CD4-positive, alpha-beta T cell treated with Interleukin-6 at 100 ng/mL for 8 hours (primary cell): ENCODE measurements around the gene ZBTB38.

Experiments used
- DNase-seq: peaks from one replicate; pipeline ENCODE4 v3.0.0-alpha.2; 2020; ENCODE audit warnings: mixed read lengths, low spot score

ZBTB38 gene, protein sequence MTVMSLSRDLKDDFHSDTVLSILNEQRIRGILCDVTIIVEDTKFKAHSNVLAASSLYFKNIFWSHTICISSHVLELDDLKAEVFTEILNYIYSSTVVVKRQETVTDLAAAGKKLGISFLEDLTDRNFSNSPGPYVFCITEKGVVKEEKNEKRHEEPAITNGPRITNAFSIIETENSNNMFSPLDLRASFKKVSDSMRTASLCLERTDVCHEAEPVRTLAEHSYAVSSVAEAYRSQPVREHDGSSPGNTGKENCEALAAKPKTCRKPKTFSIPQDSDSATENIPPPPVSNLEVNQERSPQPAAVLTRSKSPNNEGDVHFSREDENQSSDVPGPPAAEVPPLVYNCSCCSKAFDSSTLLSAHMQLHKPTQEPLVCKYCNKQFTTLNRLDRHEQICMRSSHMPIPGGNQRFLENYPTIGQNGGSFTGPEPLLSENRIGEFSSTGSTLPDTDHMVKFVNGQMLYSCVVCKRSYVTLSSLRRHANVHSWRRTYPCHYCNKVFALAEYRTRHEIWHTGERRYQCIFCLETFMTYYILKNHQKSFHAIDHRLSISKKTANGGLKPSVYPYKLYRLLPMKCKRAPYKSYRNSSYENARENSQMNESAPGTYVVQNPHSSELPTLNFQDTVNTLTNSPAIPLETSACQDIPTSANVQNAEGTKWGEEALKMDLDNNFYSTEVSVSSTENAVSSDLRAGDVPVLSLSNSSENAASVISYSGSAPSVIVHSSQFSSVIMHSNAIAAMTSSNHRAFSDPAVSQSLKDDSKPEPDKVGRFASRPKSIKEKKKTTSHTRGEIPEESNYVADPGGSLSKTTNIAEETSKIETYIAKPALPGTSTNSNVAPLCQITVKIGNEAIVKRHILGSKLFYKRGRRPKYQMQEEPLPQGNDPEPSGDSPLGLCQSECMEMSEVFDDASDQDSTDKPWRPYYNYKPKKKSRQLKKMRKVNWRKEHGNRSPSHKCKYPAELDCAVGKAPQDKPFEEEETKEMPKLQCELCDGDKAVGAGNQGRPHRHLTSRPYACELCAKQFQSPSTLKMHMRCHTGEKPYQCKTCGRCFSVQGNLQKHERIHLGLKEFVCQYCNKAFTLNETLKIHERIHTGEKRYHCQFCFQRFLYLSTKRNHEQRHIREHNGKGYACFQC (N-terminal part only)

DNA sequence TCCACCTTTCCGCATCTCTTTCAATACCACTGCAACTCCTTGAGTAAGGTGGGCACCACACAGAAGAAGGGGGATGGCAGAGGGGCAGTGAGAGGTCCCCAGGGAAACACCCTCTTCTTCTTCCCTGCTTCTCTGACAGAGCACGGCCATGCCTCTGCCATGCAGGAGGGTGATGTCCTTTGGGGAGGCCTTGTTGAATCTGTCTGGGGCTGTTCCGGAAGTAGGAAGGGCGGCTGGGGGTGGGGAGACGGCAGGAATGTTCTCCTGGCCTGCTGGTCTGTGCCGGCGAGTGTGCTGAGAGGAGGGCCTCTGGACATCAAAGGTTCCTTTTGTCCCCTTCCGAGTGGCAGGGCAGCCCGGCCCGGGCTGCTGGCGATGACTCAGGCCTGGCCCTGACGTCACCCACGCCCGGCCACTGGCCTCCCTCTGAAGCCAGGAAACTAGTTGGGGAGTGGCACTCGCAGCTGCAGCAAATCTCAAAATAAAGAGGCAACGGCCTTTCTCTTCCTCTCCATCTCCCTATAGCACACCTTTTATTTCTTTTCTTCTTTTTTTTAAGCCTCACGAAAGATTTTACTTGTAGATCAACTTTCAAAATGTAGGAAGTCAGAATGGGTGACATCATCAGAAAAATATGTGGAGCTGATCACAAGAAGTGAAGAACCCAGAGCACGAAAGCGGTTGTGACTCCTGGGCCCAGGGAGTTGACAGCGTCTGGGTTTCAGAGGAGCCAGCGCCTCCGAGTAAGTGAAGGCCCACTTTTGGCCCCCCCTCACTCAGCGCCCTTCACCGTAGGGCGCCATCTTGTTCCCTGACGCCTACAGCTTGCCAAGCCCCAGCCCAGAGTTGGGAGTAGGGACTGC, at the start of gene ZBTB38:
Gene ZBTB38 (plus strand): TSS at position 443 of the 863 bp plus-strand sequence. CDS start 73,885 bp downstream, outside the sequence.
- no peak for DNase-seq

DNA sequence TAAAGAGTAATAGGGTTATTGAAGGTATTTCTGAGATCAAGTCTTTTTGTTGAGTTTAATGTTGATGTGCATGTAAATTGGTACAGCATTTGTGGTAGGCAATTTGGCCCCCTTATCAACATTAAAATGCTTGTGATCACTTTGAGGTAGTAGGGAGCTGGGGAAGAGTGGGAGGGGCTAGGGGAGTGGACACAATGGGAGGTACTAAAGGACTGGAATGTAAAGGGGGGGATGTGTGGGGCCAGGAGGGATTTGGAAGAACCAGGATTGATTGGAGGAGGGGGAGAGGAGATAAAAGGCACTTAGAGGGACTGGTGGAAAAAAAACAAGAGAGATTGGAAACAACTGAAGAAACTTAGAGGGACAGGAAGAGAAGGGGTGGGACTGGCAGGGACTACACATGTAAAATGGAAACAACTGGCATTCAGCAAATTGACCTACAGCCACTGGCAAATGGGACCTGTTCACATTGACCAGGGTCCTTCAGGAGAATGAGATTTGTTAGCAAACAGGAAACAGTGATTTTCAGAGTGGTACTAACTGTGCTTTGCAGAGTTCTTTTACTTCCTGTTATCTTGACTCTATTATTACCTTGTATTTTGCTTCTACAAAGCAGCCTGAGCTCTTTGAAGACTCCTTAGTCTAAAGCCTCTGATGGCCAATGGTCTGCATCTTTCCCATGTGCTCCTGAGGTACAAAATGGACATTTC, 47.8 kb upstream of the ZBTB38 start:
- DNase-seq: no peak

DNA sequence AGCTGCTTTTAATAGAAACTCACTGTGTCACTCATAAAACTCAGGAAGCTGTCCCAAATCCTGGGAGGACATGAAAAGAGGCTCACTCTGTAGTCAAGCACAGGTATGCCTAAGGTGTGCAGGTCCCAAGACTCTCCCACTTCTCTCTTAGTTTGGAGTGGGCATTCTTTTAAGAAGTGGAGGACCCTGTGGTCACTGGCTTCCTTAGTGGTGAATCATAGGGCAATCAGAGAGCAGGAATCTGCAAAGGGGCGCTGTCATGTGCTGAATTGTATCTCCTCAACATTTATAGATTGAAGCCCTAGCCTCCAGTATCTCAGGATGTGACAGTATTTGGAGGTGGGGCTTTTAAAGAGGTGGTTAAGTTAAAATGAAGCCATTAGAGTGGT, 47.2 kb upstream of the ZBTB38 start:
- DNase-seq: no peak

DNA sequence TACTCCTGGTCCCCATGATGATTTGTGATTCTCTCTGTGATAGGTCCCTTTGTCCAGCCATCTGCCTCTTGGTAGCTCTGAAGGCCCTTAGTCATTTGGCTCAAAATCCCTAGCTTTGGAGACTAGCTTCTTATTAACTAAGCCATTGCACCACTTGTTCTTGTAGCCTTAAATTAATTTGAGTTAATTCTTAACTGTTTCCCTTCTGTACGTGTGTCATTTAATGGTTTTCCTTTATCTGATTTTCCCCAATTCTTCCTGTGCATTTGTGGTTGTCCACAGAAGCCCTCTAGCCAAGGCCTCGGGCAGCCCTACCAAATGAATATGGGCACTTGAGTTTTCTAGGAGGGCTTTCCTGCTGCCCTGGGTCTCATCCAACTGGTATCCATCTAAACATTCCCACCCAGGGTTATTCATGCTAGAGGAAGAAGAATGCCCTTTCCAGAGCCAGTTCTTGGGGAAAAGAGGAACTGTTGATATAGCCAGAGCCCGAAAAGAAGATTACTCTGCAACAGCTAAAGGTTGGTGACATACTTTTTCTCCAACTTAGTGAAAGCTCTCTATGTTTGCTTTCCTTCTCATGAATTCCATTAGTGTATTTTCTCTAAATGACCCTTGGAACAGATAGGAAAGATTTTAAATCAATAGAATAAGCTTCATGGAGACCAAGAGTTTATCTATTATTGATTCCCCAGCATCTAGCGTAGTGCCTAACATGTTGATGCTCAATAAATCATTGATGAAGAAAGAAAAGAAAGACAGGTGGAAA, 44.2 kb upstream of the ZBTB38 start:
- no peak for DNase-seq

DNA sequence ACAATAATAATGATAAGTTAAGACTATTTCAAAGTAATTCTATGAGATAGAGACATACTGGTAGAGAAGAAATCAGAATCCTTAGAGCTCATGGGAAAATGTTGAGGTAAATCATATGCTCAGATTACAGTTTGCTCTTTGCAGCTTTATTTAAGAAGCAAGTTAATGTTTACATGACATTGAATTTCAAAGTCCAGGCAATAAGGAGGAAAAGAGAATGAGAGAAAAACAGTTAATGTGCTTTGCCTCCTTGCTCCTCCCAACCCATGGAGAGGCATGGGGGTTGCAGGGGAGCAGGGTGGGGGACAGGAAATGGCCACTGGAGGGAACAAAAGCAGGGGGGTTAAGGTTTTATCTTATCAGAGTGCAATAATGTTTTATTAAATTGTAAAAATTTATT, 42.2 kb upstream of the ZBTB38 start:
- no peak for DNase-seq

DNA sequence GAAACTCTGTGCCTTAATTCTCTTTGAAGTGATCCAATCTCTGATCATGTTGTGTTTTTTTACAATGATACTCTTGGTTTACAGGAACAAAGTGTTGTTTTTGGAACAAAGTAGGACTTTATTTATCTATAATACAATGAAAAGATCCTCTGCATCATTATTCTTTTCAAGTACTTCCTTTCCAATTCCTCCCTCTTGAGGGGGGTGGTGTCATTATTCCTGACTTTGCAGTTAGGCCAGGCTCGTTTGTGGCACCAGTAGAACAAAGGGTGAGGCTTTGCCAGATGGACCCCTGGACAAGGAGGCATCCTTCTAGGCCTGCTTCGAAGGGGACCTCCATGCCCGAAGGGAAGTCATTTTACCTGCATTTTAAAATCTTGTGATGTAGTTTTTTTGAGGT, 41.7 kb upstream of the ZBTB38 start:
- no peak for DNase-seq

DNA sequence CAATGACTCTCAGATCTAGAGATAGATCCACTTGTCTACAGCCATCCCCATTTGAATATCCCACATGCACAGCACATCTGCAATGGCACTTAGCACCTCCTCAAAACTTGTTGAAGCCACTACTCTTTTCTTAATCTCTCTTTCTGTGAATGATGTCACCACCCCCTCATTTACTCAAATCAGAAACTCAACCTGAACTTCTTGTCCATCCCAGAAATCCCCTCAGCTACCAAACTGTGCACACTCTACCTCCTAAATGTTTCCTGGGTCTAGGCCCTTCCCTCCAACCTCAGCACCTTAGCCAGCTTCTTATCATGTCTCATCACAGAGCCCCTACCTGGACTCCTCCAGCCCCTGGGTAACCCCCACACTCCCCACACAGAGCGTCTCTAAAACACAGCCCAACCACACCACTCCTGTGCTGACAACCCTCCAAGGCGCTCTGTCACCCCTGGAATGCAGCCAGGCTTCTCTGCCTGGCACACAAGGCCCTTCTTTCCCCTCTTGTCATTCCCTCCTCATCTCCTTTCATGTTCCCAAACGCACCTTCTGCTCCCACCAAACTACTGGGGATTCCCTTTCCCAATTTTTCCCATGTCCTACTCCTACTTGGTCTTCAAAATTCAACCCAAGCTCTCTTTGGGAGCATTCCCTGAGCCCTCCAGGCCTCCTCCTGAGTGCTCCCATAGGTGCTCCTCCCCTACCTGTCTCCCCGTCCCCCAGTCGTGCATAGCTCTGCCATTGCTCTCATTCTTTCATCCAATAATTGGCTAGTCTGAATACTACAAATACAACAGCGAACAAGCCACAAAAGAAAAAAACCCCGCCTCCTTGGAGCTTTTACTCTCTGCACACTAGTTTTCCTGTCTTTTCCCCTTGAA, 39.8 kb upstream of the ZBTB38 start:
- DNase-seq: no peak

DNA sequence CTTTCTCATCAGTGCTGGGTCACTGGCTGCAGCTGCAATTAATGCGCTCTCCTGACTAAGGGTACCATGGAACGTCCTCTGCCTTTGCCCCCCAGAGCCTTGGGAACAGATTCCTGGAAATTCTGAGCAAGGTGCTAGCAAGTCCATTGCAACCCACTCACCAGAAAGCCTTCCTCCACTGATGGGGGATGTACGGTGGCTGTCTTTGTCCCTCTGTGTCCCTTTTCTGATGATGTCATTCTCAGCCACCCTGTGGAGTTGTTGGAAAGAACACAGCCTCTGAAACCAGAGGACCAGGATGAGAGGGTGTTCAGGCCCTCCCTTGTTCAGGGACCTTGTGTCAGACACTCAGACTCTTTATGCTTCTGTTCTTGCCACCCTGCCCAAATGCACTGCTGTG, 38.1 kb upstream of the ZBTB38 start:
- DNase-seq: no peak

DNA sequence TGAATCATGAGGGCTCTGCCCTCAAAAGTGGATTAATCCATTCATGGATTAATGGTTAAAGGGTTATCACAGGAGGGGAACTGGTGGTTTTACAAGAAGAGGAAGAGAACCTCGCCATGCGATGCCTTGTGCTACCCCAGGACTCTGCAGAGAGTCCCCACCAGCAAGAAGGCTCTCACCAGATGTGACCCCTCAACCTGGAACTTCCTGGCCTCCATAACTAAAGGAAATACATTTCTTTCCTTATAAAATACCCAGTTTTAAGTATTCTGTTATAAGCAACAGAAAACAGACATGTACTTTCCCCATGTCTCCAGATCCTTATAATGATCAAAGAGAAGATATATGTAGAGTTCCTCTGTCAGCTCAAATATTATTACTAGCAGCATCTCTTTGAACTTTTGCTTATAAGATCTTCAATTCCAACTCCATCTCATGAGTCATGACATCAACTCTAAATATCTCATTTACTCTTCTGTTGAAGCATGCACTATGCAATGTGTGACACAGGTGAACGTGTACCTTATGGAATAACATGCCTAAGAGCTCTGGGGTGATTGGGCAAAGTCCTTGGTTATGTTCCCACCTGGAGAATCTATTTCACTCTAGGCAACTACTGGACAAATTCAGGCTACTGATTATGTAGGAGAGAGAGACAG, 37.5 kb upstream of the ZBTB38 start:
- DNase-seq: no peak

DNA sequence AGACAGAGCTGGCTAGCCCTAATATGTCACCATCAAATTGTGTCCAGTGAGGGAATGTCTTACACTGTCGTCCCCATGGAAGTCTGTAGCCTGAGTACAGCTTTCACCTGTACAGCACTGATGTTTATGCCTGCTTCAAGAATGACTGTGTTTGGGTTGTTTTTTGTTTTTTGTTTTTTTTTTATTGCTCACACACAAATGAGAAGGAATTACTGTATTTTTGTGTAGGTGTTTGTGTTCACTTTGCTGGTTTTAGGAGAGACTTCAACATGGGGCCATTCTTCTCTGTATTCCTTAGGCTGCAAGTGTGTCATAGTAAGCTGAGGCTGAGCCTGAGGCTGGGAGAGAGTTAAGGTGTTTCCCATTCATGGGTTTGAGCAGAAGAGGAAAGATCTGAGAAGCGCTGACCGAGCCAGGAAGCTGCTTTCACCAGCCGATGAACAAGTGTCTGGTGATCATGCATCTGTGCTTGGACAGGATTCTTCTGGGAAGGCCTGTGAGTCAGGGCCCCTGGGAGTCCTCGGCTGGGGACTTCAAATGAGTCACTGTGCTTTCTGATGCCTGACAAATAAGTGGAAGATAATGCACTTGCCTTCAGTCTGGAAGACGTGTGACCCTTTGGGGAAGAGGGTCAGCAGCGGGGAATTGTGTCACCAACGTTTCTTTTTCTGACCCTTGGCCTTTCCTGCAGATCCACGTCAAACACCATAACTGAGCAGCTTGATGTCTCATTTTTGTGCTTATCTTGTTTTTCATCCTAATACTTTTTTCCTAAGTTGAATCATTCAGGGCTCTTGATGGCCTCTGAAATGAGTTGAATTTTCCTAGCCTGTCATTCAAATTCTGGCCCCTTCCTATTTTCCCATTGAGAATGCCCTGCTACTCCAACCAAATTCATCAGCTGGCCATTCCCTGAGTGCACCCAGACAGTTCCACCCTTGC, 36.7 kb upstream of the ZBTB38 start:
- DNase-seq: no peak

DNA sequence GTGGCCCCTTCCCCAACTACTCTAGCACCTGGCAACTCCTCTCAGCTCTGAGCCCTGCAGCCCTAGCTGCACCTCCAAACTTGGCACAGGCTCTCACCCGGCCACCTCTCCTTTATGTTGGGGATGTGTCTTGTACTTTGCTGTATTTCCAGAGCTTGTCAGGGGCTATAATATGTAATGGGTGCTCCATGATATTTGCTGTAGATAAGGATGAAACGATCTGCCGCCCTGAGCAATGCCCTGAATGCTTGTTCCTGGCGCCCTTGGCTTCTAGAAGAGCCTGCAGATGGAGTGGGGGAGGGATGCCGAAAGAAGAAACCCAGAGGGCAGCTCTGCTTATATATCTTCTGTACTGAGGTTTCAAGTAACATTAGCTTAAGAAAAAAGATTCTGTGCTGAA, 35.9 kb upstream of the ZBTB38 start:
- no peak for DNase-seq

DNA sequence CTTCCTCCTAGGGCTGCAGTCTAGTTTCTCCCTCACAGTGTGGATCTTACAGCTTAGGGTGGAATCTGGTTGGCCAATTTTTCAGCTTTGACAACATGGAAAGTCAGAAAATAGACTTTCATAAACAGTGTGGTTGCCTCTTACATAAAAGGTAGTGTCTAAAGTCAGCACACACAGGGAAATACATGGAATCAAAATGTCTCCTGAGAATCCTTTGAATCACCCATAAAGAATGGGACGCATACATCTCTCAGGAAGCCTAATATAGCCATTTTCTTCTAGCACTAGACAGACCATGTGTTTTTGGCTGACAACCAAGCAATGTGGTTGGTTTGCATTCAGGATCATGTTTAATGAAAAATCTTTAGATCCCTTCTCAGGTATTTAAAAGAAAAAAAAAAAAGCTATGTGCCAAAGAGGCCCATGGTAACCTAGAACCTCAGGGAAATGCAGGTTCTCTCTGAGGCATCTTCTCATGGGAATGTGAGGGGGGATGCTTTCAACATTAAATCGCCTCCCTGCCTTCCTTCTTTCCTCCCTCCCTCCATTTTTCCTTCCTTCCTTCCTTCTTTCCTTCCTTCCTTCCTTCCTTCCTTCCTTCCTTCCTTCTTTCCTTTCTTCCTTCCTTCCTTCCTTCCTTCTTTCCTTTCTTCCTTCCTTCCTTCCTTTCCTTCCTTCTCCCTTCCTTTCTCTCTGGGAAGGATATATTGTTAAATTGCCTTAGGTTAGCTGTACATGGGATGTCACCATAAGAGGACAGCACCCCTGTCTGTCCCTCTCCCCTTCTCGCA, 34.3 kb upstream of the ZBTB38 start:
- DNase-seq: no peak

DNA sequence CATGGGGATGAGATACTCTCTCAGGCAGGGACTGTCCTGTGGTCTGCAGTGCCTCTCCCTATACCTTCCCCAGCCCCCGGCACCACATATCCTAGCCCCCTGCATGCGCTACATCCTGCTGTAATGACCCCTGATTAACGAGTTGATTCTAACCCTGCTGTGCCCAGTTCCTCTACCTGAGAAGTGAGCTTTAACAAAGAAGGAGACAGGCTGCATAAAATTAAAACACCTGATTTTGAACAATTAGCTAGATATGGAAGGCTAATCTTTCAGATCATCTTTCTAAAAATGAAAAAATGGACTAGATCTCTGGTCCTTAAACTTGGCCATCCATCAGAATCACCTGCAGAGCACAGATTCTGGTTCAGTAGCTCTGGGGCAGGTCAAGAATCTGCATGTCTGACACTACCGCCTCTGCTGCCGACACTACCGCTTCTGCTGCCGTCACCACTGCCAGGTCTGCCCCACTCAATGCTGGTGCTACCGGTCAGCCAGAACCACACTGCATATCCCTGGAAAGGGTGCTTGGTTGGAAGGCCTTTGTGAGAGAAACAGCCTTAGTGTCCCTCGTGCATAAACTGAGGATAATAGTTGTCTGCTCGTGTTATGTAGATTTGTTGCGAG, 33.6 kb upstream of the ZBTB38 start:
- DNase-seq: no peak

DNA sequence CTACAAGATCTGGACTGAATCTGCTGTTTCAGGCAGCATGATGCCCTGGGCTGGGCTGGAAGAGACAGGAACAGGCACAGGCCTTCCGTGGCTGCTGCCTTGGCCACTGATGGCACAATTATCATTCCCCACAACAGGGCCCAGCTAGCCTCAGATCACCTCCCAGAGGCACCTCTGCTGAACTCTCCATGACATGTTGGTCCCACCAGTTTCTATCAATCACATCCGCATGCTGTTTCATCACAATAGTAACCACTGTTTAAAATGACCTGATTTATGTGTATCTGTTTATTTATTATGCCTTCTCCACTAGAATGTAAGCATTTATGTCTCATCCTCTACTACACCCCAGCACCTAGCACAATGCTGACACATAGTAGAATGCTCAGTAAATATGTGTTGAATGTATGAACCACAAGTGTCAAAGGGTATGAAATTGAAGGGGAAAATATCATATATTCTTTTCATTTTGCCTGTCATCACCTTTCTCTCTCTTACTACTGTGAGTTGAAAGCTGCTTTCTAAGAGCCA, 32.7 kb upstream of the ZBTB38 start:
- no peak for DNase-seq

DNA sequence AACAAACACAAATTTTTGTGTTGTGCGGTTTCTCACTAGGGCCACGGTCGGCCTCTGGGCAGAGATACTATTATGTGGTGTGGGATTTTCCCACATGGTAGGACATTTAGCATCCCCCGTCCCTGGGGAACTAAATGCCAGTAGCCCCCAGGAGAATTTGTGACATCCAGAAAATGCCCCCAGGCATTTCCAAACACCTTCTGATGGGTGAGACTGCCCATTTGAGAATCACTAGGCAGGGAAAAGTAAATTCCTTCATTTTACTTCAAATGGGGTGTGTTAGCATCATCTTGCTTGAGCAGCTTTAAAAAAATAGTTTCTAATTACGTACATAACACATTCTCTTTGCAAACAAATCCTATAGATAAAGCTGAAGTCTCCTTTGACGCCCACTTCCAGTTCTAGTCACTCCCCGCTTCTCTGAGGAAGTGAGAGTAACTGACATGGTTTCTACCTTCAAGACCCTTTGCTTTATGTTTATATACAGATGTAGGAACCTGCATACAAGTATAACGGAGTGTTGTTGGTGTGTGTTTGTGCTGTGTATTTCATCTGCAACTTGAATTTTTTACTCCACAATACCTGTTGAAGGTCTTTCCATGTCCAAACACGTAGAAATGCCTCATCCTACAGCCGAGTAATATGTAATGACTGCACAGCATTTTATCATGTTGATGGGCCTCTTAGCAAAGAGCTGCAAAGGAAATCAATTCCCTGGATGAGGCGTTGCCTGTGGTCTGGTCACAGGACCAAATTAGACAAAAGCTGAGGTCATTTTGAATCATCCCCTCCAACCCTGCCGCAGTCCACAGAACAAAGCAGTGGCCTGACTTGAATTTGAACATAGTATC, 31.4 kb upstream of the ZBTB38 start:
- no peak for DNase-seq
